Measurements from ENCODE around the gene NPPA.

Gene NPPA

DNA sequence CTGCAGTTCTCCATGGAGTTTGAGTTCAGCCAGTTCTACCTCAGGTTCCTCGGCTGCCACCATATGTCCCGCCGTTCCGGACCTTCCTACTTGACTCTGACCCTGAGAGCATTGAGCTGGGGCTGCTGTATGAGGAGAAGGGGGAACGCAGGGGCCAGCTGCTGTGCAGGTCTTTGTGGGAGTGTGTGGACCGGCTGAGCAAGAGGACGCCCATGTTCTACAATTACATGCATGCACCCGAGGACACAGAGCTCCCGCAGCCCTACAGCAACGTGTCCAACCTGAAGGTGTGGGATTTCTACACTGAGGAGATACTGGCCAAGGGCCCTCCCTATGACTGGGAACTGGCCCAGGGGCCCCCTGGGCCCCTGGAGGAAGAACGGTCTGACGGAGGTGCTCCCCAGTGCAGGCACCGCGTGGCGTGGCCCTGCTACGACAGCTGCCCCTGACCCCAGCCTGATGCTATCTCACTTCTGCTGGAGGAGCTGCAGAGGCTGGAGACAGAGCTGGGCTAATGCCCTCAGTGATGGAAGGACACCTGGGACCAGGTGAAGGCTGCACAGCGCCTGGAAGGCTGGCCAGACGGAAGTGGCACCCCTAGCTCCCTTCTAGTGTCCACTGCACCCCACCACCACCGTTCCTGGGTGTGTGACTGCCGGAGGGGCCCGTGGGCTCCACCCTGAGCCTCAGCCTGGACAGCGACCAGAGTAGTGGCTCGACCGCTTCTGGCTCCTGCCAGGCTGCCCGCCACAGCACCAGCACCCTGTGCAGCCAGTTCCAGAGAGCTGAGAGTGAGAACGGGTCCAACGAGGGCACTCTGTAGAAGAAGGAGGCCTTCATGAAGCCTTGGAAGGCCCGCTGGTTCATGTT, 32.0 kb upstream of the NPPA start:
- TF ChIP-seq, protein P1, sequence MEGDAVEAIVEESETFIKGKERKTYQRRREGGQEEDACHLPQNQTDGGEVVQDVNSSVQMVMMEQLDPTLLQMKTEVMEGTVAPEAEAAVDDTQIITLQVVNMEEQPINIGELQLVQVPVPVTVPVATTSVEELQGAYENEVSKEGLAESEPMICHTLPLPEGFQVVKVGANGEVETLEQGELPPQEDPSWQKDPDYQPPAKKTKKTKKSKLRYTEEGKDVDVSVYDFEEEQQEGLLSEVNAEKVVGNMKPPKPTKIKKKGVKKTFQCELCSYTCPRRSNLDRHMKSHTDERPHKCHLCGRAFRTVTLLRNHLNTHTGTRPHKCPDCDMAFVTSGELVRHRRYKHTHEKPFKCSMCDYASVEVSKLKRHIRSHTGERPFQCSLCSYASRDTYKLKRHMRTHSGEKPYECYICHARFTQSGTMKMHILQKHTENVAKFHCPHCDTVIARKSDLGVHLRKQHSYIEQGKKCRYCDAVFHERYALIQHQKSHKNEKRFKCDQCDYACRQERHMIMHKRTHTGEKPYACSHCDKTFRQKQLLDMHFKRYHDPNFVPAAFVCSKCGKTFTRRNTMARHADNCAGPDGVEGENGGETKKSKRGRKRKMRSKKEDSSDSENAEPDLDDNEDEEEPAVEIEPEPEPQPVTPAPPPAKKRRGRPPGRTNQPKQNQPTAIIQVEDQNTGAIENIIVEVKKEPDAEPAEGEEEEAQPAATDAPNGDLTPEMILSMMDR (IDR thresholded peaks at IDR 0.05; ENCODE audit: low read depth, low read length) = no peak
- H3K4me3 ChIP-seq (ENCODE audit: low read depth, low read length) = no peak overlapping the region

- TF ChIP-seq, protein P1 (IDR thresholded peaks at IDR 0.05; ENCODE audit: low read depth, low read length) = no peak
- no peak overlapping the region for H3K4me3 ChIP-seq (ENCODE audit: low read depth, low read length)
Observed at GRCh38 chr1:11878891-11879190, 31.3 kb upstream of the NPPA start.

DNA sequence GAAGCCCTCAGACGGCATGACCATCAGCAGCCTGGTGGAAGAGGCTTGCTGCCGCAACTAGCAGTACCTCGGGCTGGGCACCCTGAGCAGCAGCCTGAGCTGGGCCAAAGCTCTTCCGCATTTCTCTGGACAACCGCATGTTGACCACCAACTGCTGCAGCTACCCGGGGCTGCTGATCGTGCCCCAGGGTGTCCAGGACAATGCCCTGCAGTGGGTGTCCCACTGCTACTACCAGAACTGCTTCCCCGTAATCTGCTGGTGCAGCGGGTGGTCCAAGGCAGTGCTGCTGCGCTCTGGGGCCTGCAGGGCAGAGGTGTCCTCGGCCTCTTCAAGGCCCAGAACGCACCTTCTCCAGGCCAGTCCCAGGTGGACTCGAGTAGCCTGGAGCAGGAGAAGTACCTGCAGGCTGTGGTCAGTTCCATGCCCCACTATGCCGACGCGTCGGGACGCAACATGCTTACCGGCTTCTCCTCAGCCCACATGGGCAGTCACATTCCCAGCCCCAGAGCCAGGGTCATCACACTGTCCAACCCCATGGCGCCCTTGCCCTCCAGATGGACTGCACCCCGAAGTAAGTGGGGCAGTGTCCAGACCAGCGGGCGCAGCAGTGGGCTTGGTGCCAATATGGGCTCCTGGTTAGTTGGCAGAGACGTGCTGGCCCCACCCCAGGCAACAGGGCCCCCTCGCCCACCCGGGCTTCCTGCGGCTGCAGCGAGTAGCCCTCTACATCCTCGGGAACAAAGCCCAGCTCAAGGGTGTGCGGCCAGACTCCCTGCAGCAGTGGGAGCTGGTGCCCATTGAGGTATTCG, 30.7 kb upstream of the NPPA start:
- TF ChIP-seq, protein P1 (IDR thresholded peaks at IDR 0.05; ENCODE audit: low read depth, low read length) = no peak
- no peak overlapping the region for H3K4me3 ChIP-seq (ENCODE audit: low read depth, low read length)

- no peak overlapping the region for H3K4me3 ChIP-seq (ENCODE audit: low read depth, low read length)
- TF ChIP-seq, protein P1 (IDR thresholded peaks at IDR 0.05; ENCODE audit: low read depth, low read length) = no peak
Observed at GRCh38 chr1:11877074-11877473, 29.5 kb upstream of the NPPA start.

- H3K4me3 ChIP-seq (ENCODE audit: low read depth, low read length) = no peak overlapping the region
- TF ChIP-seq, protein P1 (IDR thresholded peaks at IDR 0.05; ENCODE audit: low read depth, low read length) = no peak
Observed at GRCh38 chr1:11875094-11875493, 27.5 kb upstream of the NPPA start.

- no peak overlapping the region for H3K4me3 ChIP-seq (ENCODE audit: low read depth, low read length)
- TF ChIP-seq, protein P1 (IDR thresholded peaks at IDR 0.05; ENCODE audit: low read depth, low read length) = no peak
Observed at GRCh38 chr1:11874624-11875023, 27.0 kb upstream of the NPPA start.

DNA sequence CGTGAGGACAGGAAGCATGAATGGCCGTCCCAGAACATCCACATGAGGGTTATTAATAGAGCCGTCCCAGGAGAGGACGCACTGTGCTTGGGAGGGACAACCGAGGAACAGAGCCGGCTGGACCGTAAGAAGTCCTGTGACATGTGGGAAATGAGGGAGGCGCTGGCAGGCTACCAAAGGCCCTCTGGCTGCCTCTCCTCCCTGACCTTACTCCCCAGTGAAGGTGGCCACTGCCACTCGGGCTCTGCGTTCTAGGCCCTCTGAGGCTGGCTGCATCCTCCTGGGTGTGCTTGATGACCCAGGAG, 26.6 kb upstream of the NPPA start:
- TF ChIP-seq, protein P1 (IDR thresholded peaks at IDR 0.05; ENCODE audit: low read depth, low read length) = no peak

More for the DNA sequence above, 26.6 kb upstream of the NPPA start:
- no peak overlapping the region for H3K4me3 ChIP-seq (ENCODE audit: low read depth, low read length)
